GM12878 (cell line): ENCODE results near the gene FOXK2. TPM values are rescaled to one million over a fixed set of nuclear protein-coding genes. Genes with fewer than 3 reads are reported as not detected.

Experiments
- ATAC-seq: fragments of 200-7000 bp; cut with Tn5 transposase; 3 replicates; pipeline ENCODE4 v1.9.1; 2020; ENCODE audit warnings: mild to moderate bottlenecking, moderate library complexity
- BruUV-seq: library from RNA; stranded (reverse); fragments of 400-500 nt; replicated peaks from 2 replicates; lab custom pipeline; 2021; lab: Mats Ljungman, UMichigan
- CTCF ChIA-PET: fragments of 300-600 bp; sonication (Branson Sonifier 250); formaldehyde crosslinking; extraction: SDS; loops from one replicate; lab custom pipeline; 2021; ENCODE audit warnings: inconsistent platforms; lab: Yijun Ruan, JAX
- POLR2A ChIA-PET: fragments of 350-600 bp; formaldehyde crosslinking; extraction: SDS; loops from one replicate; lab custom pipeline; 2021; ENCODE audit warnings: inconsistent platforms; lab: Charles Lee
- RAD21 ChIA-PET: fragments of 300-600 bp; sonication (Branson Sonifier 250); formaldehyde crosslinking; loops from one replicate; lab custom pipeline; 2023; ENCODE audit warnings: antibody characterized with exemption; ENCODE audit not compliant: unreplicated experiment; lab: Charles Lee
- SMC1A ChIA-PET: fragments of 300-600 bp; sonication (Branson Sonifier 250); formaldehyde crosslinking; loops from one replicate; lab custom pipeline; 2023; ENCODE audit not compliant: unreplicated experiment, uncharacterized antibody; lab: Charles Lee
- DNase-seq: peaks from one replicate; pipeline ENCODE4 v3.0.0-alpha.2; 2011; ENCODE audit warnings: low read depth, low spot score
- FAIRE-seq: peaks from 3 replicates; lab custom pipeline; 2011; peaks lifted over from hg19 to GRCh38; lab: Jason Lieb, UNC
- H2AFZ ChIP-seq: 2 replicates; pipeline ENCODE4 v1.6.0; 2011; ENCODE audit warnings: low read depth, low read length, control low read depth; ENCODE audit not compliant: control insufficient read depth
- H3K27ac ChIP-seq: 2 replicates; pipeline ENCODE4 v1.5.1; 2011; ENCODE audit warnings: control low read depth; ENCODE audit not compliant: control insufficient read depth, insufficient read depth
- H3K27me3 ChIP-seq, 2 experiments: replicated peaks in 1 of 2; 2 replicates each; pipeline versions ENCODE4 v1.6.0 to v1.6.1; 2011; ENCODE audit warnings: low read length in 1 of 2; ENCODE audit not compliant: control insufficient read depth in 2 of 2, insufficient read depth in 2 of 2
- H3K36me3 ChIP-seq, 2 experiments: 2 replicates each; pipeline ENCODE4 v1.5.1; 2011; ENCODE audit warnings: low read length in 1 of 2; ENCODE audit not compliant: control insufficient read depth in 2 of 2, insufficient read depth in 2 of 2
- H3K4me1 ChIP-seq: 2 replicates; pipeline ENCODE4 v1.6.1; 2011; ENCODE audit warnings: mild to moderate bottlenecking, low read length, moderate library complexity, mixed read lengths; ENCODE audit not compliant: control insufficient read depth, insufficient read depth
- H3K4me2 ChIP-seq: 2 replicates; pipeline ENCODE4 v1.6.0; 2011; ENCODE audit warnings: control low read depth; ENCODE audit not compliant: control insufficient read depth, insufficient read depth
- H3K4me3 ChIP-seq: fragments of 200-600 bp; sonication (generic); 2 replicates; pipeline ENCODE4 v1.5.1; 2016
- H3K79me2 ChIP-seq: 2 replicates; pipeline ENCODE4 v1.6.0; 2011; ENCODE audit warnings: low read length; ENCODE audit not compliant: control insufficient read depth, insufficient read depth
- H3K9ac ChIP-seq: 2 replicates; pipeline ENCODE4 v1.8.0; 2011; ENCODE audit warnings: low read length, control low read depth, mixed read lengths; ENCODE audit not compliant: control insufficient read depth, insufficient read depth
- H3K9me3 ChIP-seq: replicated peaks from 3 replicates; pipeline ENCODE4 v1.5.1; 2011; ENCODE audit warnings: mild to moderate bottlenecking, low read length; ENCODE audit not compliant: control insufficient read depth, insufficient read depth
- H4K20me1 ChIP-seq: 2 replicates; pipeline ENCODE4 v1.6.0; 2011; ENCODE audit not compliant: control insufficient read depth, insufficient read depth
- ATF3 ChIP-seq: IDR thresholded peaks from 2 replicates; pipeline ENCODE4 v1.6.1; 2011; ENCODE audit warnings: low read depth, mild to moderate bottlenecking, low read length, moderate library complexity, borderline replicate concordance; ENCODE audit errors: extremely low read depth
- ATF7 ChIP-seq: fragments of 450-650 bp; IDR thresholded peaks from 2 replicates; pipeline ENCODE4 v1.6.1; 2016; ENCODE audit warnings: low read depth, mild to moderate bottlenecking
- E4F1 ChIP-seq: fragments of 450-650 bp; IDR thresholded peaks from 2 replicates; pipeline ENCODE4 v1.6.1; 2018; ENCODE audit warnings: borderline replicate concordance, mild to moderate bottlenecking; ENCODE audit not compliant: partially characterized antibody
- IKZF1 ChIP-seq: fragments of 450-650 bp; conservative IDR thresholded peaks from 2 replicates; pipeline ENCODE4 v1.6.1; 2017; ENCODE audit warnings: antibody characterized with exemption, mild to moderate bottlenecking
- MEF2B ChIP-seq: fragments of 450-650 bp; IDR thresholded peaks from 2 replicates; pipeline ENCODE4 v1.6.1; 2018; ENCODE audit warnings: mild to moderate bottlenecking, moderate library complexity; ENCODE audit not compliant: partially characterized antibody, poor library complexity, severe bottlenecking
- MYB ChIP-seq: fragments of 150-350 bp; IDR thresholded peaks from 2 replicates; pipeline ENCODE4 v1.6.1; 2014; ENCODE audit warnings: mild to moderate bottlenecking, low read depth, low read length, borderline replicate concordance
- NR2C2 ChIP-seq: IDR thresholded peaks from 2 replicates; pipeline ENCODE4 v1.6.1; 2011; ENCODE audit warnings: borderline replicate concordance, low read depth; ENCODE audit not compliant: control insufficient read depth, insufficient read length
- POLR2A ChIP-seq: IDR thresholded peaks from 2 replicates; pipeline ENCODE4 v1.6.1; 2011; ENCODE audit warnings: low read depth, mild to moderate bottlenecking, low read length
- RB1 ChIP-seq: fragments of 450-650 bp; formaldehyde crosslinking; IDR thresholded peaks from 2 replicates; pipeline ENCODE4 v1.6.1; 2017; ENCODE audit warnings: mild to moderate bottlenecking, borderline replicate concordance
- TAF1 ChIP-seq: IDR thresholded peaks from 2 replicates; pipeline ENCODE4 v1.6.1; 2011; ENCODE audit warnings: mild to moderate bottlenecking, low read depth, low read length, borderline replicate concordance
- ZNF217 ChIP-seq: fragments of 450-650 bp; IDR thresholded peaks from 2 replicates; pipeline ENCODE4 v1.6.1; 2017; ENCODE audit warnings: antibody characterized with exemption, mild to moderate bottlenecking
- ZNF24 ChIP-seq: fragments of 450-650 bp; IDR thresholded peaks from 2 replicates; pipeline ENCODE4 v1.6.1; 2017; ENCODE audit warnings: antibody characterized with exemption, mild to moderate bottlenecking
- ZNF384 ChIP-seq: IDR thresholded peaks from 2 replicates; pipeline ENCODE4 v1.6.1; 2012; ENCODE audit warnings: low read depth, mild to moderate bottlenecking, low read length, improper control_type of control experiment, borderline replicate concordance
- ZSCAN29 ChIP-seq: fragments of 450-650 bp; IDR thresholded peaks from 2 replicates; pipeline ENCODE4 v1.6.1; 2017; ENCODE audit warnings: mild to moderate bottlenecking, moderate library complexity
- WGBS: methylation state at CpG from one replicate; pipeline ENCODE4 v1.1.6; 2016; ENCODE audit warnings: low lambda C conversion rate; ENCODE audit not compliant: insufficient replicate concordance, insufficient coverage; ENCODE audit errors: missing lambda C conversion rate; 5-methylcytosine and 5-hydroxymethylcytosine counted together
- in situ Hi-C: fragments of 300-500 bp; cut with MboI; formaldehyde crosslinking; loops from 9 replicates; pipeline ENCODE4 v1.14.3; 2018; ENCODE audit warnings: mixed read lengths
- intact Hi-C: fragments of 100-400 bp; cut with micrococcal nuclease; formaldehyde crosslinking; loops from one replicate; pipeline ENCODE4 v1.14.2; 2022; ENCODE audit not compliant: unreplicated experiment
- polyA plus RNA-seq, 11 experiments: library from polyadenylated mRNA; depleted of rRNA in 4 of 11; unstranded in 6 of 11; stranded (reverse) in 5 of 11; fragments of >200 nt; fragmentation: Nextera tagmentation in 4 of 11; fragmentation: Illumina TruSeq in 1 of 11; extraction: Ambion mirVana in 4 of 11; extraction: Trizol in 1 of 11; gene quantifications; 1 replicate in 1 of 11; 2 replicates in 10 of 11; pipeline versions ENCODE4 v1.2.1 to v1.2.3, GENCODE V29; 2011 to 2016; ENCODE audit warnings: inconsistent platforms in 2 of 11, missing spikeins in 2 of 11, low read depth in 1 of 11
- total RNA-seq, 4 experiments: library from RNA; depleted of rRNA in 3 of 4; stranded (reverse); fragments of >200 nt in 3 of 4; fragmentation: Illumina TruSeq in 1 of 4; extraction: Trizol in 1 of 4; gene quantifications; 2 replicates each; pipeline versions ENCODE4 v1.2.1 to v1.2.3, GENCODE V29; 2013 to 2021

FOXK2 gene
- total and polyA plus RNA-seq, 10 of the 15 experiments (the other 5 are each of a cell fraction or from before 2014, with no cell fraction given), result 2.4 to 56.8 (median 34.4) TPM

GRCh38 chr17:82477934-82478333, 41.6 kb upstream of the FOXK2 start (continued):
- no peak for TF ChIP-seq ZSCAN29
- TF ChIP-seq NR2C2, result no peak
- TF ChIP-seq, all 136 proteins: peak for 0

DNA sequence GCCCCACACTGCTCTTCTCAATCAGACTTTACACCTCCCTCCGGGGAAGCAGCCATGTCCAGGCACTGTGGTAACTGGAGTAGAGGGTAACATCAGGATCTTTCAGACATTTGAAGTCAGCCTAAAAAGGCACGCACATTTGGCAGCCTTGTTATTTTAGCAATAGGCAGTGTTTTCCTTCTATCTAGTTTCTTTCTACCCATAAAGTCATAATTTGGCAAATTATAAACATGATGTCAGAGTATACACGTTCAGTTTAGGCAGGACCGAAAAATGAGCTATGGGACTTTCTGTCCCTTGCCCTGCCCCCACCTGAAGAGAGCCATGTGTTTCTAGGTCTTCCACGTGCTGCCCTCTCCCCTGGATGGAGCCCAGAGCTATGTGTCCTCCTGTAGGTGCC, 39.9 kb upstream of the FOXK2 start:
- Histone ChIP-seq H3K36me3 (peaks cover 29% of the 10 kb centered on the region in 2 experiments), H3K79me2 (no peaks in the 10 kb centered on the region; the same call in 1 of the 2 replicates), H3K4me2 (no peak overlapping the region), H3K9me3 (no peaks in the 10 kb centered on the region), H3K9ac (no peak overlapping the region), H3K27me3 (no peaks in the 10 kb centered on the region), H4K20me1 (0 out of 2 replicates have a peak, but pooled peaks cover 2% of the 10 kb centered on the region), H3K27ac (no peak overlapping the region), H2AFZ (no peak overlapping the region), H3K4me3 (no peak overlapping the region), H3K4me1 (no peaks in the 10 kb centered on the region)
- no TSS peak for BruUV-seq
- in situ Hi-C loops, result no loop called here
- ChIA-PET CTCF (interaction anchor here (1.2 to 3.1 kb wide), 2 partner anchors 71 to 74 kb away, joined by 5 to 16 read pairs; no protein-coding TSS in a partner anchor), POLR2A (no interaction called here), RAD21 (no interaction called here), SMC1A (interaction anchor here (1.0 kb wide), 1 partner anchor 75 kb away, joined by 3 read pairs; no protein-coding TSS in a partner anchor)
- no peak for TF ChIP-seq IKZF1
- TF ChIP-seq POLR2A, result no peak
- no peak for TF ChIP-seq ZNF24
- no peak for TF ChIP-seq RB1
- no peak for TF ChIP-seq MEF2B
- no peak for TF ChIP-seq ZNF217
- TF ChIP-seq MYB, result no peak
- TF ChIP-seq E4F1, result no peak
- no peak for TF ChIP-seq TAF1
- TF ChIP-seq ATF7, result no peak
- TF ChIP-seq ATF3, result no peak
- no peak for TF ChIP-seq ZNF384
- ATAC-seq (no peak), FAIRE-seq (no peak), DNase-seq (no peak)
- intact Hi-C loops, result no loop called here
- 93% methylated on average over 5 of the region's 5 CpGs for WGBS
